DND-41 (cell line): ENCODE data around the gene ACTN1.

Experiments used
- EZH2 ChIP-seq: IDR thresholded peaks from 3 replicates; pipeline ENCODE4 v1.6.1; 2012; ENCODE audit warnings: borderline replicate concordance, low read depth, mild to moderate bottlenecking, moderate library complexity, low read length, inconsistent platforms; ENCODE audit not compliant: severe bottlenecking
- TF ChIP-seq, protein P1 (sequence below): IDR thresholded peaks from 2 replicates; pipeline ENCODE4 v1.5.1; 2012; ENCODE audit warnings: borderline replicate concordance, low read length, moderate library complexity, mild to moderate bottlenecking; ENCODE audit not compliant: poor library complexity, severe bottlenecking; ENCODE audit errors: extremely low read depth

DNA sequence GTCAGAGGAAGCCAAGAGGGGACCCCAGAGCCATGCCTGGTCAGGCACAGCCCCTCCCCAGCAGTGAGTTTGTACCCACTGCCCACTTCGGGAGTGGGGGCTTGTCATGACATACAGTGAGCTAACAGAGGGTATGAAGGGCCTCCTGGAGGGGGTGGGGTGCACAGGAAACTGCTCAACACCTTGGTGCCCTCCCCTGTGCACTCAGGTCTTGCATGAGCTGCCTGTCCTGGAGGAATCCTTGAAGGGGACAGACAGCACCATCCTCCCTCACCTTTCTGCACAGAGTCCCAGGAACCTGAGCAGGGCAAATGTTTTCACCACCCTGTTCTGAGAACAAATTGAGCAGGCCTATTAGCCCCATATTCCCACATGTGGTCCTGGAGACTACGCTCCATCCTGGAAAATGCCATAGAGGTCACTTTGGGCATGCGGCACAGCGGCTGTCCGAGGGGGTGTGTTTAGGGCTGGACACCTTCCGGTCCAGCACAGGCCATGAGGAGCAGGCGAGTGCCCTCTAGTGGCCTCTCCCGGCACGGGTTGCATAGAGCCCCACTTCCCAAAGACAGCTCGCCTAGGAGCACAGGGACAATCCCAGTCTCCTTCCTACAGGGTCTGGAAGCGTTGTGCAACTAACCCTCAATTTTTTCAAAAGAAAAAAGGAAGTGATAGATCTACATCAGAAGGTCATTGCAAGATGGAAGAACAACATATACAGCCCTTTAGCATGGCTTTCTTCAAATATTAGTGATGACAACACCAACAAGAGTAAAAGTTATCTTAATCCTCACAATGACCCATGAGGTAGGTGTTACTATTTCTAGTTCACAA lies 154.4 kb downstream of the ACTN1 start:
- TF ChIP-seq EZH2, result no peak
- TF ChIP-seq, protein P1, sequence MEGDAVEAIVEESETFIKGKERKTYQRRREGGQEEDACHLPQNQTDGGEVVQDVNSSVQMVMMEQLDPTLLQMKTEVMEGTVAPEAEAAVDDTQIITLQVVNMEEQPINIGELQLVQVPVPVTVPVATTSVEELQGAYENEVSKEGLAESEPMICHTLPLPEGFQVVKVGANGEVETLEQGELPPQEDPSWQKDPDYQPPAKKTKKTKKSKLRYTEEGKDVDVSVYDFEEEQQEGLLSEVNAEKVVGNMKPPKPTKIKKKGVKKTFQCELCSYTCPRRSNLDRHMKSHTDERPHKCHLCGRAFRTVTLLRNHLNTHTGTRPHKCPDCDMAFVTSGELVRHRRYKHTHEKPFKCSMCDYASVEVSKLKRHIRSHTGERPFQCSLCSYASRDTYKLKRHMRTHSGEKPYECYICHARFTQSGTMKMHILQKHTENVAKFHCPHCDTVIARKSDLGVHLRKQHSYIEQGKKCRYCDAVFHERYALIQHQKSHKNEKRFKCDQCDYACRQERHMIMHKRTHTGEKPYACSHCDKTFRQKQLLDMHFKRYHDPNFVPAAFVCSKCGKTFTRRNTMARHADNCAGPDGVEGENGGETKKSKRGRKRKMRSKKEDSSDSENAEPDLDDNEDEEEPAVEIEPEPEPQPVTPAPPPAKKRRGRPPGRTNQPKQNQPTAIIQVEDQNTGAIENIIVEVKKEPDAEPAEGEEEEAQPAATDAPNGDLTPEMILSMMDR, result peak; percentile 77
